Activated CD8-positive, alpha-beta memory T cell treated with anti-CD3 and anti-CD28 coated beads, Interleukin-2, amount 50 U/mL, for 1 hour (primary cell): Measurements from ENCODE around the gene SYNE1.
"Not testable (repeated sequence)": the region's sequence is repeated elsewhere in the genome, so short reads cannot be mapped to it uniquely, and the experiment has no call there.

Experiments
- DNase-seq: peaks from one replicate; pipeline ENCODE4 v3.0.0-alpha.2; 2020; ENCODE audit errors: extremely low read depth

The SYNE1 gene

GRCh38 chr6:152490971-152491378 lies 146.2 kb downstream of the SYNE1 start:
- DNase-seq, result not testable (repeated sequence)

GRCh38 chr6:152484806-152485205 lies 152.4 kb downstream of the SYNE1 start:
- DNase-seq, result no peak

GRCh38 chr6:152482289-152482688 lies 154.9 kb downstream of the SYNE1 start:
- DNase-seq, result no peak

GRCh38 chr6:152478377-152479010 lies 158.7 kb downstream of the SYNE1 start:
- no peak for DNase-seq

GRCh38 chr6:152474354-152474753 lies 162.8 kb downstream of the SYNE1 start:
- DNase-seq, result no peak

- no peak for DNase-seq
These were observed 164.8 kb downstream of the SYNE1 start for GRCh38 chr6:152472325-152472724.

- no peak for DNase-seq
These were observed 165.5 kb downstream of the SYNE1 start for GRCh38 chr6:152471456-152472265.

GRCh38 chr6:152463164-152463563 lies 174.0 kb downstream of the SYNE1 start:
- no peak for DNase-seq

- no peak for DNase-seq
These were observed 174.4 kb downstream of the SYNE1 start for GRCh38 chr6:152462716-152463115.

- DNase-seq, result no peak
These were observed 175.6 kb downstream of the SYNE1 start for GRCh38 chr6:152461556-152461955.

- DNase-seq, result no peak
These were observed 178.2 kb downstream of the SYNE1 start for GRCh38 chr6:152458648-152459644.

GRCh38 chr6:152457949-152458624 lies 179.1 kb downstream of the SYNE1 start:
- no peak for DNase-seq

GRCh38 chr6:152454003-152454402 lies 183.2 kb downstream of the SYNE1 start:
- no peak for DNase-seq

- no peak for DNase-seq
These were observed 183.7 kb downstream of the SYNE1 start for GRCh38 chr6:152453421-152453820.

- no peak for DNase-seq
These were observed 184.5 kb downstream of the SYNE1 start for GRCh38 chr6:152452639-152453038.

- DNase-seq, result no peak
These were observed 186.6 kb downstream of the SYNE1 start for GRCh38 chr6:152450519-152450918.

- no peak for DNase-seq
These were observed 195.3 kb downstream of the SYNE1 start for GRCh38 chr6:152441902-152442301.

- no peak for DNase-seq
These were observed 201.3 kb downstream of the SYNE1 start for GRCh38 chr6:152435816-152436215.

- DNase-seq, result no peak
These were observed 204.4 kb downstream of the SYNE1 start for GRCh38 chr6:152432758-152433157.

GRCh38 chr6:152428126-152428525 lies 209.0 kb downstream of the SYNE1 start:
- DNase-seq, result no peak

GRCh38 chr6:152426276-152426675 lies 210.9 kb downstream of the SYNE1 start:
- DNase-seq, result no peak
